Panc1 (cell line): ENCODE results near the gene FIZ1.

Experiments
- POLR2AphosphoS5 ChIP-seq: IDR thresholded peaks from 2 replicates; pipeline ENCODE4 v1.6.1; 2012; ENCODE audit warnings: mild to moderate bottlenecking, low read depth, low read length, moderate library complexity
- SIN3A ChIP-seq: IDR thresholded peaks from 2 replicates; pipeline ENCODE4 v1.6.1; 2012; ENCODE audit warnings: low read depth, mild to moderate bottlenecking, low read length, moderate library complexity, borderline replicate concordance; ENCODE audit not compliant: insufficient read depth
- TF ChIP-seq, protein P1 (sequence below): fragments of 450-650 bp; IDR thresholded peaks from 2 replicates; pipeline ENCODE4 v1.5.1; 2017; ENCODE audit warnings: mild to moderate bottlenecking
- TF ChIP-seq, protein P2 (sequence below), 2 experiments: IDR thresholded peaks; 2 replicates each; pipeline ENCODE4 v1.6.1; 2011 to 2012; ENCODE audit warnings: low read depth in 2 of 2, control low read depth in 1 of 2, low read length in 1 of 2, mild to moderate bottlenecking in 1 of 2, moderate library complexity in 1 of 2; ENCODE audit not compliant: insufficient read depth in 1 of 2

DNA sequence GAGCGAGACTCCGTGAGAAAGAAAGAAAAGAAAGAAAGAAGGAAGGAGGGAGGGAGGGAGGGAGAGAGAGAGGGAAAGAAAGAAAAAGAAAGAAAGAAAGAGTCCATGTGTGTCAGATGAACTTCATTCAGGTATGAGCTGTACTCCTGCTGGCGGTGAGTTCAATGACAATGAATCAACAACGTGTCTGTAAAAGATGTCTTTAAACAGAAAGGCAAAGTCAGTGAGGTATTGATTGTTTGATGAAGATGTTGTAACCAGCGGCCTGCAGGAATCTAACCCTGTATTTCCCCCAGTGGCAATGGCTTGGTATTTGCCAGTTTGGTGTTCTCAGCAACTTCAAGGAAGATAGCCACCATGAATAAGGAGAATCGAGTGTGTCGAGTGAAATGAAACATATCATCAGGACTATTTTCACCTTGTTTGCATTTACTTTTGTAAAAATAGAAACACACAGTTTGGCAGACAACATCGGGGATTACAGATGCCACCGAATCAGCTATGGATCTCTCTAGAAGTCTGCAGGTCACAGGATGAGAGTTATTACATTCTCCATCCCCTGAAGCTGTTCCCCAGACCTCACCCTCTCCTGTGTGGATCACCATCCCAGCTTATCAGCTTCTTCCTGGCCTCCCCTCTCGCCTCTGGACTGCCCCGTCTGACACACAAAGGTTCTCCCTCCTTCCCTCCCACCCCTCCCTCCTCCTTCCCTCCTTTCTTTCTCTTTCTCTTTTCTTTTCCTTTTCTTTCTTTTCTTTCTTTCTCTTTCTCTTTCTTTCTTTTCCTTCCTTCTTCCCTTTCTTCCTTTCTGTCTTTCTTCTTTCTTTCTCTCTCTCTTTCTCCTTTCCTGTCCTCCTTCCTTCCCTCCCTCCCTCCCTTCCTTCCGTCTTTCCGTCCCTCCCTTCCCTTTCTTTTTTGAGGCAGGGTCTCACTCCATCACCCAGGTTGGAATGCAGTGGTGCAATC is 45.8 kb downstream of the FIZ1 start:
- TF ChIP-seq, protein P1, sequence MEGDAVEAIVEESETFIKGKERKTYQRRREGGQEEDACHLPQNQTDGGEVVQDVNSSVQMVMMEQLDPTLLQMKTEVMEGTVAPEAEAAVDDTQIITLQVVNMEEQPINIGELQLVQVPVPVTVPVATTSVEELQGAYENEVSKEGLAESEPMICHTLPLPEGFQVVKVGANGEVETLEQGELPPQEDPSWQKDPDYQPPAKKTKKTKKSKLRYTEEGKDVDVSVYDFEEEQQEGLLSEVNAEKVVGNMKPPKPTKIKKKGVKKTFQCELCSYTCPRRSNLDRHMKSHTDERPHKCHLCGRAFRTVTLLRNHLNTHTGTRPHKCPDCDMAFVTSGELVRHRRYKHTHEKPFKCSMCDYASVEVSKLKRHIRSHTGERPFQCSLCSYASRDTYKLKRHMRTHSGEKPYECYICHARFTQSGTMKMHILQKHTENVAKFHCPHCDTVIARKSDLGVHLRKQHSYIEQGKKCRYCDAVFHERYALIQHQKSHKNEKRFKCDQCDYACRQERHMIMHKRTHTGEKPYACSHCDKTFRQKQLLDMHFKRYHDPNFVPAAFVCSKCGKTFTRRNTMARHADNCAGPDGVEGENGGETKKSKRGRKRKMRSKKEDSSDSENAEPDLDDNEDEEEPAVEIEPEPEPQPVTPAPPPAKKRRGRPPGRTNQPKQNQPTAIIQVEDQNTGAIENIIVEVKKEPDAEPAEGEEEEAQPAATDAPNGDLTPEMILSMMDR: no peak
- TF ChIP-seq POLR2AphosphoS5 (no peak), SIN3A (no peak)
- TF ChIP-seq, protein P2, sequence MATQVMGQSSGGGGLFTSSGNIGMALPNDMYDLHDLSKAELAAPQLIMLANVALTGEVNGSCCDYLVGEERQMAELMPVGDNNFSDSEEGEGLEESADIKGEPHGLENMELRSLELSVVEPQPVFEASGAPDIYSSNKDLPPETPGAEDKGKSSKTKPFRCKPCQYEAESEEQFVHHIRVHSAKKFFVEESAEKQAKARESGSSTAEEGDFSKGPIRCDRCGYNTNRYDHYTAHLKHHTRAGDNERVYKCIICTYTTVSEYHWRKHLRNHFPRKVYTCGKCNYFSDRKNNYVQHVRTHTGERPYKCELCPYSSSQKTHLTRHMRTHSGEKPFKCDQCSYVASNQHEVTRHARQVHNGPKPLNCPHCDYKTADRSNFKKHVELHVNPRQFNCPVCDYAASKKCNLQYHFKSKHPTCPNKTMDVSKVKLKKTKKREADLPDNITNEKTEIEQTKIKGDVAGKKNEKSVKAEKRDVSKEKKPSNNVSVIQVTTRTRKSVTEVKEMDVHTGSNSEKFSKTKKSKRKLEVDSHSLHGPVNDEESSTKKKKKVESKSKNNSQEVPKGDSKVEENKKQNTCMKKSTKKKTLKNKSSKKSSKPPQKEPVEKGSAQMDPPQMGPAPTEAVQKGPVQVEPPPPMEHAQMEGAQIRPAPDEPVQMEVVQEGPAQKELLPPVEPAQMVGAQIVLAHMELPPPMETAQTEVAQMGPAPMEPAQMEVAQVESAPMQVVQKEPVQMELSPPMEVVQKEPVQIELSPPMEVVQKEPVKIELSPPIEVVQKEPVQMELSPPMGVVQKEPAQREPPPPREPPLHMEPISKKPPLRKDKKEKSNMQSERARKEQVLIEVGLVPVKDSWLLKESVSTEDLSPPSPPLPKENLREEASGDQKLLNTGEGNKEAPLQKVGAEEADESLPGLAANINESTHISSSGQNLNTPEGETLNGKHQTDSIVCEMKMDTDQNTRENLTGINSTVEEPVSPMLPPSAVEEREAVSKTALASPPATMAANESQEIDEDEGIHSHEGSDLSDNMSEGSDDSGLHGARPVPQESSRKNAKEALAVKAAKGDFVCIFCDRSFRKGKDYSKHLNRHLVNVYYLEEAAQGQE (IDR thresholded peaks at IDR 0.05; ENCODE audit: insufficient read depth in 1 of 2, low read depth in 2 of 2, low read length in 1 of 2): no peak
